Measurements from ENCODE around the gene GPR142. TPM values are rescaled to one million over a fixed set of nuclear protein-coding genes. Genes with fewer than 3 reads are reported as not detected.

GPR142 gene
- total RNA-seq, 1 donor from 2014 or later, result 4.1 TPM

DNA sequence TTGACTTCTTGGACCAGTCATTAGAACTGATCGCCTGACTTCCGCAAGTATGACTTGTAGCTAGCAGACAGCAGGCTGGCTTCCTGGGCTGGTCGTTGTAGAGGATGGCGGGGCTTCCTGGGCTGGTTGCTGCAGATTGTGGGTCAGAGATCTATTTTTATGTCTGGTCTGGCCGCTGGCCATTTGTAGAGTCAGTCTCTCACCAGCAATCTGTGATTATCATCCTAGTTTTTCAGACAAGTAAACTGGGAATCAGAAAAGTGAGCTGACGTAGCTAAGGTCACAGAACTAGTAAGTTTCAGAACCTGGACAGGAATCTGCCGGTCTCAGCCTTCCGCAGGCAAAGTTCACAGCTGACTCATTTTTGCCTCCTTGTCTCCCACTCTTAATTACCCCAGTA is 19.1 kb downstream of the GPR142 start:
- TF ChIP-seq, protein P1, sequence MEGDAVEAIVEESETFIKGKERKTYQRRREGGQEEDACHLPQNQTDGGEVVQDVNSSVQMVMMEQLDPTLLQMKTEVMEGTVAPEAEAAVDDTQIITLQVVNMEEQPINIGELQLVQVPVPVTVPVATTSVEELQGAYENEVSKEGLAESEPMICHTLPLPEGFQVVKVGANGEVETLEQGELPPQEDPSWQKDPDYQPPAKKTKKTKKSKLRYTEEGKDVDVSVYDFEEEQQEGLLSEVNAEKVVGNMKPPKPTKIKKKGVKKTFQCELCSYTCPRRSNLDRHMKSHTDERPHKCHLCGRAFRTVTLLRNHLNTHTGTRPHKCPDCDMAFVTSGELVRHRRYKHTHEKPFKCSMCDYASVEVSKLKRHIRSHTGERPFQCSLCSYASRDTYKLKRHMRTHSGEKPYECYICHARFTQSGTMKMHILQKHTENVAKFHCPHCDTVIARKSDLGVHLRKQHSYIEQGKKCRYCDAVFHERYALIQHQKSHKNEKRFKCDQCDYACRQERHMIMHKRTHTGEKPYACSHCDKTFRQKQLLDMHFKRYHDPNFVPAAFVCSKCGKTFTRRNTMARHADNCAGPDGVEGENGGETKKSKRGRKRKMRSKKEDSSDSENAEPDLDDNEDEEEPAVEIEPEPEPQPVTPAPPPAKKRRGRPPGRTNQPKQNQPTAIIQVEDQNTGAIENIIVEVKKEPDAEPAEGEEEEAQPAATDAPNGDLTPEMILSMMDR (conservative IDR thresholded peaks at IDR 0.05), result no peak
- H3K27ac Mint-ChIP-seq, result no peak overlapping the region
- H3K9me3 Mint-ChIP-seq, result no peaks in the 10 kb centered on the region
- no peak overlapping the region for H3K4me3 Mint-ChIP-seq
- no peaks in the 10 kb centered on the region for H3K27me3 Mint-ChIP-seq
- DNase-seq (ENCODE audit: extremely low spot score, unreplicated experiment), result no peak
- H3K36me3 Mint-ChIP-seq, result no peaks in the 10 kb centered on the region
- peaks cover 1% of the 10 kb centered on the region for H3K4me1 Mint-ChIP-seq (ENCODE audit: unreplicated experiment)

DNA sequence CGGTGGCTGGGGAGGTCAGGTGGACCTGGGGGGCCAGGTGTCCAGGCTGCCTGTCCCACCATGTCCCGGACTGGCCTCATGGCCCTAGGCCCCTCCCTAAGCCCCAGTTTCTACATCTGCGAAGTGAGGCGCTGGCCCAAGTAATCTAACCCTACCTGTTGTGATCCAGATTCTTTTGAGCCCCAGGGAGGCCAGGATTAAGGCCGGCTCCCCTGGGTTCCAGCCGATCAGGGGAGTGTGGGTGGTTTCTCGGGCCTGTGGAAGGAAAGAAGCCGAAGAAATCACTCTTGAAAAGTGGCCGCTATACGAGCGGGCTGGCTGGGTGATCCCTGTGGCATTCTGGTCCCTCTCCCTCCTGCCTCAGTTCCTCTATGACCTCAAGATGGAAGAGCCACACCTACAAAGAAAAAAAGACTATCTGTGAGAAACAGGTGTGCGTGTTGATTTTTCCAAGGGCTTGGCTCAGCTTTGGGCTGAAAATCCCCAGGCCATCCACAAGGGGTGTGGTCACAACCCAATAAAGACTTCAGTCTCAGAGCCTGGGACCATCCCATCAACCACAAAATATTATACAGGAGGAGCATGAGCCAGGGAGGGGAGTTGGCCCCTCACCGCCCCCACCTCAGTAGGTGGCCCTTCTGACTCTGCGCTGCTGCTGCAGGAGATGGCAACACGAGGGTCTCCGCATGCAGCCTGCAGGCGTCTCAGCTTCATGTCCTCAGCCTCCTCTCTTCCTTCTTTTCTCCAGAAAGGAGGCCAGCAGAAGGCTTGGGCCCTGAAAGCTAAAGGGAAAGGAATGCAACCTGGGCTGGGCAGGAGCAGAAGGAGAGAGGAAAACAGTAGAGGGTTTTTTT is 20.3 kb downstream of the GPR142 start:
- H3K4me3 Mint-ChIP-seq, result no peak overlapping the region
- H3K9me3 Mint-ChIP-seq, result no peaks in the 10 kb centered on the region
- no peaks in the 10 kb centered on the region for H3K36me3 Mint-ChIP-seq
- DNase-seq (ENCODE audit: extremely low spot score, unreplicated experiment), result no peak
- no peak overlapping the region for H3K27ac Mint-ChIP-seq
- H3K4me1 Mint-ChIP-seq (ENCODE audit: unreplicated experiment), result no peaks in the 10 kb centered on the region
- no peaks in the 10 kb centered on the region for H3K27me3 Mint-ChIP-seq
- TF ChIP-seq, protein P1 (conservative IDR thresholded peaks at IDR 0.05), result peak; percentile 25

DNA sequence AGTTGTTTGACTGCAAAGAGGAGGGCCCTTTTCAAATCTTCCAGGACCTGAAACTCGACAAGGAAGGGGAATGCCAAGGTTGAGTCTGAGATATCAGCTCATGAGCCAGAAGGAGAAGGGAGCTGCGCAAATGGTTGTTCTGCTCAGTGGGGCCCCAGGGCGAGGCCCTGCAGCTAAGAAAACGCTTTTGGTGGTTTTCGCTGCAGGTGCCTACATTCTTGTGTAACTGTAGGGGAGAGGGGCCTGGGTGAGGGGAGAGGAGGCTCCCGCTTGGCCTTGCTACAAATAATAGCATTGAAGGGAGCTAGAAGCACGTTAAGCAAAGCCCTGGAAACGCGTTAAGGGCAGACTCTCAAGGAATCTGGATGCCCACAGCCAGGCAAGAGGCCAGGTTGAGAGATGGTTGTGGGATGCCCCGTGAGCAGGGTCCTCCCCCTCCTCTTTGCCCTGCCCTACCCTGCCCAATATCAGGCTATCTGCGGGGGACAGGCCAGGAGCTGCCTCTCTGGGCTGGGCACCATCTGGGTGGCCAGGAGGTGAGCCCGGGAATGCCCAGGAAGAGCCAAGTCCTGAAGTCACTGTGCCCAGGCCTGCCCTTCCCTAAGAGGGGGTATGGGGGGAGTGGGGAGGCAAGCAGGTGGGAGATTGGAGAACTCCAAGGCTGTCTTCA is 21.9 kb downstream of the GPR142 start:
- H3K36me3 Mint-ChIP-seq, result no peaks in the 10 kb centered on the region
- TF ChIP-seq, protein P1 (conservative IDR thresholded peaks at IDR 0.05), result no peak
- H3K4me1 Mint-ChIP-seq (ENCODE audit: unreplicated experiment), result peaks cover 6% of the 10 kb centered on the region
- H3K4me3 Mint-ChIP-seq, result no peak overlapping the region
- peak overlapping the region; percentile 10 for H3K27ac Mint-ChIP-seq
- no peak for DNase-seq (ENCODE audit: extremely low spot score, unreplicated experiment)
- H3K27me3 Mint-ChIP-seq, result no peaks in the 10 kb centered on the region
- H3K9me3 Mint-ChIP-seq, result no peaks in the 10 kb centered on the region

DNA sequence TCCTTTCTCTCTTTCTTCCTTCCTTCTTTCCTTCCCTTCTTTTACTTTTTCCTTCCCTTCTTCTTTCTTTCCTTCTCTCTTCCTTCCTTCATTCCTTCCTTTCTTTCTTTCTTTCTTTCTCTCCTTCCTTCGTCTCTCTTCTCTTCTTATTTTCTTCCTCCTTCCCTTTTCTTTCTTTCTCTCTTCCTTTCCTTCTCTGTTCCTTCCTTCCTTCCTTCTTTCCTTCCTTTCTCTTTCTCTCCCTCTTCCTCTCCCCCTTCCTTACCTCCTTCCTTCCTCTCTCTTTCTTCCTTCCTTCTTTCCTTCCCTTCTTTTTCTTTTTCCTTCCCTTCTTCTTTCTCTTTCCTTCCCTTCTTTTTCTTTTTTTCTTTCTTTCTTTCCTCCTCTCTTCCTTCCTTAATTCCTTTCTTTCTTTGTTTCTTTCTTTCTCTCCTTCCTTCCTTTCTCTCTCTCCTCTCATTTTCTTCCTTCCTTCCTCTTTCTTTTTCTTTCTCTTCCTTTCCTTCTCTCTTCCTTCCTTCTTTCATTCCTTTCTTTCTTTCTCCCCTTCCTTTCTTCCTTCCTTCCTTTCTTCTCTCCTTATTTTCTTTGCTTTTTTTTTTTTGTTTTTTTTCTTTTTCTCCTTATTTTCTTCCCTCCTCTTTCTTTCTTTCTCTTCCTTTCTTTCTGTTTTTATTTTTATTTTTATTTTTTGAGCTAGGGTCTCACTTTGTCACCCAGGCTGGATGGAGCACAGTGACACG is 22.8 kb downstream of the GPR142 start:
- Mint-ChIP-seq H3K4me3 (no peak overlapping the region), H3K36me3 (no peaks in the 10 kb centered on the region), H3K4me1 (ENCODE audit: unreplicated experiment) (peaks cover 12% of the 10 kb centered on the region), H3K9me3 (no peaks in the 10 kb centered on the region), H3K27me3 (no peaks in the 10 kb centered on the region), H3K27ac (no peak overlapping the region)
- DNase-seq (ENCODE audit: extremely low spot score, unreplicated experiment), result no peak
- TF ChIP-seq, protein P1 (conservative IDR thresholded peaks at IDR 0.05), result no peak

DNA sequence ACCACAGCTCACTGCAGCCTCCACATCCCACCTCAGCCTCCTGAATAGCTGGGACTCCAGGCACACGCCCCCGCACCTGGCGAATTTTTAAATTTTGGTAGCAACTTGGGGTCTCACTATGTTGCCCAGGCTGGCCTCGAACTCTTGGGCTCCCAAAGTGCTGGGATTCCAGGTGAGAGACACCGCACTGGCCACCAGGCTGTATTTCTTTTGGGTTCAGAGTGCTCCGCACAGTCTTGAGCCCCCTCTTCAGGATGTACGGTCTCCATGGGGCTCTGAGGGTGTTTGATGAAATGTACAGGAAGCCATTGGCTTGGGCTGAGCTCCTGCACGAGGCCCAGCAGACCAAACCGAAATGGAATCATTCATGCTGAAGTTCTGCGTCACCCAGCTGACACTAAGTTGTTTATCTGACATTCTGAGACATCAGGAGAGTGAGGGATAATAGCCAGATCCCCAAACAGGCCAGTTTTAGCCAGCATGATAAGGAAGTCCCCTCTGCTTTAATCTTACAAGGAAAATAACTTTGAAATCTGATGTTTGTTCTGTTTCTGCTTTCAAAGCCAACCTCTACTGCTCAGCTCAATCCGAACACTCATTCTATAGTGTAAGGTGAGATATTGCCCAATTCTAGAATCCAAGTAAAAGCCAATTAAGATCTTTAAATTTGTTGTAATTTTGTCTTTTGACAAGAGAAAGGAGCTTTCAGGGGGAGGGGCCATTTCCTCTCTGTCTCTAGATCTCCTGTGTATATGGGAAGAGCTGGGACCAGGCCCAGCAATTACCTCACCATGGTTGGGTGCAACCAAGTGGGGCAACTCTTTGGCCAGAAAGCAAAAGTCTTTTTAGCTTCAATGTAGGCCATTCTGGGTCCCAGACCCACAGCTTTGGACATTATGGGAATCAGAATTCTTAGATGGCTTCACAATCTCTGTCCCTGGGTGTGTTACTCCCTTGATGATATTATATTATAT is 23.7 kb downstream of the GPR142 start:
- Mint-ChIP-seq H3K27ac (no peak overlapping the region), H3K4me1 (ENCODE audit: unreplicated experiment) (peaks cover 19% of the 10 kb centered on the region), H3K9me3 (no peaks in the 10 kb centered on the region), H3K27me3 (no peaks in the 10 kb centered on the region), H3K4me3 (no peak overlapping the region), H3K36me3 (no peaks in the 10 kb centered on the region)
- DNase-seq (ENCODE audit: extremely low spot score, unreplicated experiment), result no peak
- TF ChIP-seq, protein P1 (conservative IDR thresholded peaks at IDR 0.05), result no peak

Measured in type B pancreatic cell (in vitro differentiated cells).